K562 (cell line): ENCODE measurements around the gene ZNF724. TPM values are rescaled to one million over a fixed set of nuclear protein-coding genes. Genes with fewer than 3 reads are reported as not detected.

Source experiments
- ATAC-seq: fragments of 200-7000 bp; cut with Tn5 transposase; 3 replicates; pipeline ENCODE4 v1.9.1; 2020; ENCODE audit warnings: moderate library complexity
- BruUV-seq: library from RNA; stranded (reverse); fragments of 400-500 nt; replicated peaks from 2 replicates; lab custom pipeline; 2021; lab: Mats Ljungman, UMichigan
- CTCF ChIA-PET: fragments of 300-600 bp; formaldehyde crosslinking; extraction: SDS; loops from one replicate; lab custom pipeline; 2021; ENCODE audit warnings: low intra/inter-chr PET ratio; lab: Yijun Ruan, JAX
- POLR2A ChIA-PET: fragments of 300-600, 350-650 bp; sonication (Branson Sonifier 250); formaldehyde crosslinking; extraction: SDS; loops from one replicate; lab custom pipeline; 2021; ENCODE audit warnings: antibody characterized with exemption, inconsistent platforms; lab: Yijun Ruan, JAX
- DNase-seq, 4 experiments: peaks; one replicate each; pipeline versions ENCODE4 v3.0.0 to v3.0.0-alpha.2; 2011 to 2018; ENCODE audit warnings: low spot score in 3 of 4, mixed read lengths in 3 of 4; ENCODE audit errors: extremely low read depth in 1 of 4
- FAIRE-seq: peaks from 2 replicates; lab custom pipeline; 2011; peaks lifted over from hg19 to GRCh38; lab: Jason Lieb, UNC
- H2AFZ ChIP-seq: 2 replicates; pipeline ENCODE4 v1.6.0; 2011; ENCODE audit warnings: low read depth, low read length, control low read depth, inconsistent platforms
- H3K27ac ChIP-seq: fragments of 200-600 bp; 3 replicates; pipeline ENCODE4 v1.8.0; 2011; ENCODE audit warnings: low read depth, mild to moderate bottlenecking, control low read depth, inconsistent platforms, low read length, moderate library complexity, mixed read lengths; ENCODE audit errors: extremely low read depth
- H3K27me3 ChIP-seq, 2 experiments: fragments of 300-600 bp in 1 of 2; 2 replicates in 1 of 2; 3 replicates in 1 of 2; pipeline versions ENCODE4 v1.6.0 to v1.8.0; 2011; ENCODE audit warnings: inconsistent platforms in 2 of 2, low read length in 2 of 2, mild to moderate bottlenecking in 1 of 2, mixed read lengths in 1 of 2, moderate library complexity in 1 of 2; ENCODE audit not compliant: control insufficient read depth in 2 of 2, insufficient read depth in 2 of 2
- H3K36me3 ChIP-seq: fragments of 300-600 bp; 3 replicates; pipeline ENCODE4 v1.8.0; 2011; ENCODE audit warnings: mild to moderate bottlenecking, low read length, inconsistent platforms; ENCODE audit not compliant: control insufficient read depth, insufficient read depth
- H3K4me1 ChIP-seq, 2 experiments: fragments of 200-600 bp in 1 of 2; replicated peaks in 1 of 2; 2 replicates in 1 of 2; 3 replicates in 1 of 2; pipeline versions ENCODE4 v1.5.1 to v1.8.0; 2011; ENCODE audit warnings: inconsistent platforms in 2 of 2, low read length in 2 of 2, mild to moderate bottlenecking in 1 of 2, mixed read lengths in 1 of 2, moderate library complexity in 1 of 2; ENCODE audit not compliant: control insufficient read depth in 2 of 2, insufficient read depth in 2 of 2
- H3K4me2 ChIP-seq: 2 replicates; pipeline ENCODE4 v1.6.1; 2011; ENCODE audit warnings: low read length, control low read depth, inconsistent platforms, mixed read lengths; ENCODE audit not compliant: insufficient read depth
- H3K4me3 ChIP-seq: fragments of 200-600 bp; sonication (generic), shearing (Covaris generic); 2 replicates; pipeline ENCODE4 v1.5.1; 2016; ENCODE audit warnings: control low read depth, inconsistent platforms
- H3K79me2 ChIP-seq: fragments of 200-600 bp; 3 replicates; pipeline ENCODE4 v1.8.0; 2011; ENCODE audit warnings: low read length, inconsistent platforms; ENCODE audit not compliant: control insufficient read depth, insufficient read depth
- H3K9ac ChIP-seq, 2 experiments: 2 replicates each; pipeline versions ENCODE4 v1.6.0 to v1.6.1; 2011; ENCODE audit warnings: low read depth in 2 of 2, low read length in 2 of 2, control low read depth in 1 of 2, inconsistent platforms in 1 of 2, mild to moderate bottlenecking in 1 of 2, mixed read lengths in 1 of 2; ENCODE audit not compliant: insufficient read depth in 1 of 2
- H3K9me1 ChIP-seq: one replicate; pipeline ENCODE4 v1.6.0; 2011; ENCODE audit warnings: inconsistent platforms, mild to moderate bottlenecking, low read length, moderate library complexity; ENCODE audit not compliant: control insufficient read depth, insufficient read depth
- H3K9me3 ChIP-seq: replicated peaks from 2 replicates; pipeline ENCODE4 v1.5.1; 2011; ENCODE audit warnings: low read depth, low read length, inconsistent platforms; ENCODE audit not compliant: control insufficient read depth, insufficient read depth
- H4K20me1 ChIP-seq: replicated peaks from 2 replicates; pipeline ENCODE4 v1.6.1; 2011; ENCODE audit warnings: low read length, inconsistent platforms, mixed read lengths; ENCODE audit not compliant: control insufficient read depth, insufficient read depth
- CBFA2T3 ChIP-seq: fragments of 450-650 bp; IDR thresholded peaks from 2 replicates; pipeline ENCODE4 v1.6.1; 2017
- LEF1 ChIP-seq: fragments of 450-650 bp; IDR thresholded peaks from 2 replicates; pipeline ENCODE4 v1.6.1; 2016; ENCODE audit warnings: mild to moderate bottlenecking
- ZBTB8A ChIP-seq: fragments of 450-650 bp; IDR thresholded peaks from 2 replicates; pipeline ENCODE4 v1.6.1; 2018; ENCODE audit warnings: mild to moderate bottlenecking, moderate library complexity; ENCODE audit not compliant: partially characterized antibody
- ZC3H8 ChIP-seq: fragments of 450-650 bp; IDR thresholded peaks from 2 replicates; pipeline ENCODE4 v1.6.1; 2017
- ZNF511 ChIP-seq: sonication (generic); formaldehyde crosslinking; IDR thresholded peaks from 2 replicates; pipeline ENCODE4 v1.8.0; 2022; ENCODE audit warnings: mild to moderate bottlenecking, missing genetic modification reagents
- ZNF561 ChIP-seq: fragments of 450-650 bp; formaldehyde crosslinking; conservative IDR thresholded peaks from 2 replicates; pipeline ENCODE4 v1.4.0; 2020; ENCODE audit warnings: mild to moderate bottlenecking, moderate library complexity
- ZNF79 ChIP-seq: fragments of 250-450 bp; sonication (Bioruptor Pico); IDR thresholded peaks from 2 replicates; pipeline ENCODE4 v1.4.0; 2020; ENCODE audit warnings: low read depth, mild to moderate bottlenecking, moderate library complexity
- WGBS: fragments of 100-300 bp; shearing (Covaris generic); methylation state at CpG from one replicate; pipeline ENCODE4 v1.1.6; 2016; ENCODE audit warnings: low coverage, mixed read lengths; ENCODE audit not compliant: insufficient coverage; ENCODE audit errors: missing lambda C conversion rate; 5-methylcytosine and 5-hydroxymethylcytosine counted together
- in situ Hi-C: fragments of 300-500 bp; cut with MboI; formaldehyde crosslinking; loops from 4 replicates; pipeline ENCODE4 v1.15.0; 2018; ENCODE audit warnings: inconsistent platforms, mixed read lengths
- intact Hi-C: fragments of 100-400 bp; cut with micrococcal nuclease; formaldehyde crosslinking; loops from 2 replicates; pipeline ENCODE4 v1.14.2; 2022
- polyA plus RNA-seq, 8 experiments: library from polyadenylated mRNA; depleted of rRNA in 4 of 8; stranded (reverse) in 5 of 8; unstranded in 3 of 8; fragments of >200 nt; fragmentation: Nextera tagmentation in 2 of 8; fragmentation: Illumina TruSeq in 1 of 8; extraction: Ambion mirVana in 2 of 8; extraction: Trizol in 1 of 8; gene quantifications; 2 replicates each; pipeline versions ENCODE4 v1.2.1 to v1.2.3, GENCODE V29; 2011 to 2014; ENCODE audit warnings: inconsistent platforms in 1 of 8, missing spikeins in 1 of 8
- total RNA-seq, 7 experiments: library from RNA; depleted of rRNA in 6 of 7; stranded (reverse); fragments of >200 nt in 6 of 7; fragmentation: Illumina TruSeq in 2 of 7; extraction: Trizol in 2 of 7; gene quantifications; 2 replicates each; pipeline versions ENCODE4 v1.2.1 to v1.2.3, GENCODE V29; 2011 to 2021; ENCODE audit warnings: low replicate concordance in 1 of 7
- TF ChIP-seq, protein P1 (sequence below): fragments of 450-650 bp; IDR thresholded peaks from 2 replicates; pipeline ENCODE4 v1.6.1; 2016

ZNF724 gene
- total and polyA plus RNA-seq, 9 of the 15 experiments (the other 6 are each of a cell fraction or from before 2014, with no cell fraction given) = 0.18 to 4.2 (median 1.8) TPM

DNA sequence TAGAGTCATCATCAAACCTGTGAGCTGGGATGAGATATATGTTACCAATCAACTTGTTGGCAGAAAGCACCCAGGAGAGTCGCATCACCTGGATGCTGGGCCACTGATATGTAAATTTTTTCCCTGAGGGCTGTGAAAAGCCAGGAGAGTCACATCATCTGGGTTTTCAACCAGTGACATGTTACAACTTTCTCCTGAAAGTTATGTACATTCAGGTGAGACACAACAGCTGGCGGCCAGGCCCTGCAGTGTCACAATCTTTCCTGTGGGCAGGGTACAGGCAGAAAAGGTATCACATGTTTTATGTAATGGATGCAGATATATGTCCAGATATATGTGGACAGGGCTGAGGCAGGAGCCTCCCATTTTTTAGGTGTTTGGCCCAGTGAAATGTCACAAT lies 13.2 kb upstream of the ZNF724 start:
- no peak for FAIRE-seq
- BruUV-seq = no TSS peak
- intact Hi-C loops = no loop called here
- Histone ChIP-seq H3K27ac (no peak overlapping the region), H3K9me1 (no peaks in the 10 kb centered on the region), H2AFZ (no peak overlapping the region), H3K9me3 (no peaks in the 10 kb centered on the region), H3K27me3 (no peaks in the 10 kb centered on the region), H3K4me3 (no peak overlapping the region), H3K4me2 (no peak overlapping the region), H4K20me1 (no peaks in the 10 kb centered on the region), H3K4me1 (no peaks in the 10 kb centered on the region), H3K36me3 (no peaks in the 10 kb centered on the region), H3K9ac (no peak overlapping the region), H3K79me2 (no peaks in the 10 kb centered on the region)
- ATAC-seq = no peak
- in situ Hi-C loops = no loop called here
- WGBS = 5% methylated on average over 2 of the region's 2 CpGs
- no peak for TF ChIP-seq ZNF511 (CRISPR knock-in tag)
- no peak for TF ChIP-seq ZNF561
- TF ChIP-seq ZNF79 (CRISPR knock-in tag) = no peak
- TF ChIP-seq ZC3H8 = no peak
- TF ChIP-seq ZBTB8A = no peak
- no peak for TF ChIP-seq CBFA2T3
- TF ChIP-seq LEF1 = no peak
- TF ChIP-seq, protein P1, sequence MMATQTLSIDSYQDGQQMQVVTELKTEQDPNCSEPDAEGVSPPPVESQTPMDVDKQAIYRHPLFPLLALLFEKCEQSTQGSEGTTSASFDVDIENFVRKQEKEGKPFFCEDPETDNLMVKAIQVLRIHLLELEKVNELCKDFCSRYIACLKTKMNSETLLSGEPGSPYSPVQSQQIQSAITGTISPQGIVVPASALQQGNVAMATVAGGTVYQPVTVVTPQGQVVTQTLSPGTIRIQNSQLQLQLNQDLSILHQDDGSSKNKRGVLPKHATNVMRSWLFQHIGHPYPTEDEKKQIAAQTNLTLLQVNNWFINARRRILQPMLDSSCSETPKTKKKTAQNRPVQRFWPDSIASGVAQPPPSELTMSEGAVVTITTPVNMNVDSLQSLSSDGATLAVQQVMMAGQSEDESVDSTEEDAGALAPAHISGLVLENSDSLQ = no peak
- no peak for DNase-seq
- POLR2A ChIA-PET = interaction anchor here (0.6 kb wide), 1 partner anchor 32 kb away, joined by 3 read pairs; no protein-coding TSS in a partner anchor
- CTCF ChIA-PET = no interaction called here
